H1 (cell line): Measurements from ENCODE around the gene CLIC3. TPM values are rescaled to one million over a fixed set of nuclear protein-coding genes. Genes with fewer than 3 reads are reported as not detected.

Experiments
- HDAC6 ChIP-seq: IDR thresholded peaks from one replicate; pipeline ENCODE4 v1.7.1; 2012; ENCODE audit warnings: low read depth, mild to moderate bottlenecking, inconsistent platforms, low read length, moderate library complexity
- POLR2A ChIP-seq, 2 experiments: IDR thresholded peaks; 1 replicate in 1 of 2; 2 replicates in 1 of 2; pipeline ENCODE4 v1.6.1; 2011; ENCODE audit warnings: low read depth in 2 of 2, low read length in 2 of 2, mild to moderate bottlenecking in 2 of 2; ENCODE audit errors: control extremely low read depth in 1 of 2
- TCF12 ChIP-seq: IDR thresholded peaks from 2 replicates; pipeline ENCODE4 v1.6.1; 2011; ENCODE audit warnings: low read depth, mild to moderate bottlenecking, low read length
- polyA plus RNA-seq, 7 experiments: library from polyadenylated mRNA; depleted of rRNA in 3 of 7; stranded (reverse) in 5 of 7; unstranded in 2 of 7; fragments of >200 nt in 5 of 7; fragments of 200-250 nt in 2 of 7; gene quantifications; 1 replicate in 5 of 7; 2 replicates in 1 of 7; 4 replicates in 1 of 7; pipeline versions ENCODE4 v1.2.1 to v1.2.3, GENCODE V29; 2011 to 2013; ENCODE audit warnings: missing spikeins in 2 of 7, mixed read lengths in 2 of 7
- total RNA-seq: library from RNA; stranded (reverse); fragmentation: NEBNext Ultra II Directional; extraction: Animal tissue kit (Norgen Biotek cat#: 25700); gene quantifications from 2 replicates; pipeline ENCODE4 v1.2.1, GENCODE V29; 2021
- TF ChIP-seq, protein P1 (sequence below): fragments of 300-600 bp; sonication (generic); IDR thresholded peaks from 2 replicates; pipeline ENCODE4 v1.7.1; 2012; ENCODE audit warnings: low read length, moderate library complexity, mild to moderate bottlenecking, inconsistent platforms; ENCODE audit not compliant: insufficient replicate concordance
- TF ChIP-seq, protein P2 (sequence below): IDR thresholded peaks from 2 replicates; pipeline ENCODE4 v1.6.1; 2012; ENCODE audit warnings: inconsistent platforms

CLIC3 gene
- total and polyA plus RNA-seq, 2 of the 8 experiments (the other 6 are each of a cell fraction or from before 2014, with no cell fraction given): 0.12 TPM; not detected in 1

DNA sequence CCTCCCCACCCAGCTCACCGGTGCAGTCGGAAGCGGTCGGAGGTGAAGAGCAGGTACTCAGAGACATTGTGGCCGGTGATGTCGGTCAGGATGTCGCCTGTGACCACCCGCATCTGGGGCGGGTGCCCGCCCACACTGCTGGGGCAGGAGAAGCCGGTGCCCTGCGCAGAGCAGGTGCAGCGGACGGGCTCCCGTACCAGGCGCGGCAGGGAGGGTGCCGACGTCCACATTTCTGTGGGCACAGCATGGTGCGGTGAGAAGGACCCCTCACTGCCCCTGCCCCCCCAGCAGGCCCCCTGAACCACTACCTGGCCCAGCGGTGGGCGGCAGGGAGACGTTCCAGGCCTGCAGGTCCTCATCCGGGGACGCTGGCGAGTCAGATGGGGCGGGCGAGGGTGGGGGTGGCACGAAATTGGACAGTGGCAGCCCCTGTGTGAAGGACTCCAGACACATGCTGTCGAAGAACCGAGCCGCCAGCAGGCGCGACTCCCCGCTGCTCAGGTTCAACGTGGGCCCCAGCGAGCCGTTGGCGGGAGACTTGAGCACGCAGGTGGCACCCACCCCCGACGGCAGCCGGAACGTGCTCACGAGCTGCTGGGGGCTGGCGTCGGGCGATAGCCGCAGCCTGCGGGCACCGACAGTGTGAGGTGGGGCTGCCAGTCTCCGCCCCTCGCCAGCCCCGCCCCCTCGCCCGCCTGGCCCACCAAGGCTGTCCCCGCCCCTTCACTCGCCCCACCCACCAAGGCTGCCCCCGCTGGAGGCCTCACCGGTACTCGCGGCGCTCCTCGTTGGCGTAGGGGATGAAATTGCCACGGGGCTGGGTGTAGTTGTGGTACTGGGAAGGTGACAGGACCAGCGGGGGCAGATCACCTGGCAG is 16.6 kb upstream of the CLIC3 start (continued):
- TF ChIP-seq, protein P1, sequence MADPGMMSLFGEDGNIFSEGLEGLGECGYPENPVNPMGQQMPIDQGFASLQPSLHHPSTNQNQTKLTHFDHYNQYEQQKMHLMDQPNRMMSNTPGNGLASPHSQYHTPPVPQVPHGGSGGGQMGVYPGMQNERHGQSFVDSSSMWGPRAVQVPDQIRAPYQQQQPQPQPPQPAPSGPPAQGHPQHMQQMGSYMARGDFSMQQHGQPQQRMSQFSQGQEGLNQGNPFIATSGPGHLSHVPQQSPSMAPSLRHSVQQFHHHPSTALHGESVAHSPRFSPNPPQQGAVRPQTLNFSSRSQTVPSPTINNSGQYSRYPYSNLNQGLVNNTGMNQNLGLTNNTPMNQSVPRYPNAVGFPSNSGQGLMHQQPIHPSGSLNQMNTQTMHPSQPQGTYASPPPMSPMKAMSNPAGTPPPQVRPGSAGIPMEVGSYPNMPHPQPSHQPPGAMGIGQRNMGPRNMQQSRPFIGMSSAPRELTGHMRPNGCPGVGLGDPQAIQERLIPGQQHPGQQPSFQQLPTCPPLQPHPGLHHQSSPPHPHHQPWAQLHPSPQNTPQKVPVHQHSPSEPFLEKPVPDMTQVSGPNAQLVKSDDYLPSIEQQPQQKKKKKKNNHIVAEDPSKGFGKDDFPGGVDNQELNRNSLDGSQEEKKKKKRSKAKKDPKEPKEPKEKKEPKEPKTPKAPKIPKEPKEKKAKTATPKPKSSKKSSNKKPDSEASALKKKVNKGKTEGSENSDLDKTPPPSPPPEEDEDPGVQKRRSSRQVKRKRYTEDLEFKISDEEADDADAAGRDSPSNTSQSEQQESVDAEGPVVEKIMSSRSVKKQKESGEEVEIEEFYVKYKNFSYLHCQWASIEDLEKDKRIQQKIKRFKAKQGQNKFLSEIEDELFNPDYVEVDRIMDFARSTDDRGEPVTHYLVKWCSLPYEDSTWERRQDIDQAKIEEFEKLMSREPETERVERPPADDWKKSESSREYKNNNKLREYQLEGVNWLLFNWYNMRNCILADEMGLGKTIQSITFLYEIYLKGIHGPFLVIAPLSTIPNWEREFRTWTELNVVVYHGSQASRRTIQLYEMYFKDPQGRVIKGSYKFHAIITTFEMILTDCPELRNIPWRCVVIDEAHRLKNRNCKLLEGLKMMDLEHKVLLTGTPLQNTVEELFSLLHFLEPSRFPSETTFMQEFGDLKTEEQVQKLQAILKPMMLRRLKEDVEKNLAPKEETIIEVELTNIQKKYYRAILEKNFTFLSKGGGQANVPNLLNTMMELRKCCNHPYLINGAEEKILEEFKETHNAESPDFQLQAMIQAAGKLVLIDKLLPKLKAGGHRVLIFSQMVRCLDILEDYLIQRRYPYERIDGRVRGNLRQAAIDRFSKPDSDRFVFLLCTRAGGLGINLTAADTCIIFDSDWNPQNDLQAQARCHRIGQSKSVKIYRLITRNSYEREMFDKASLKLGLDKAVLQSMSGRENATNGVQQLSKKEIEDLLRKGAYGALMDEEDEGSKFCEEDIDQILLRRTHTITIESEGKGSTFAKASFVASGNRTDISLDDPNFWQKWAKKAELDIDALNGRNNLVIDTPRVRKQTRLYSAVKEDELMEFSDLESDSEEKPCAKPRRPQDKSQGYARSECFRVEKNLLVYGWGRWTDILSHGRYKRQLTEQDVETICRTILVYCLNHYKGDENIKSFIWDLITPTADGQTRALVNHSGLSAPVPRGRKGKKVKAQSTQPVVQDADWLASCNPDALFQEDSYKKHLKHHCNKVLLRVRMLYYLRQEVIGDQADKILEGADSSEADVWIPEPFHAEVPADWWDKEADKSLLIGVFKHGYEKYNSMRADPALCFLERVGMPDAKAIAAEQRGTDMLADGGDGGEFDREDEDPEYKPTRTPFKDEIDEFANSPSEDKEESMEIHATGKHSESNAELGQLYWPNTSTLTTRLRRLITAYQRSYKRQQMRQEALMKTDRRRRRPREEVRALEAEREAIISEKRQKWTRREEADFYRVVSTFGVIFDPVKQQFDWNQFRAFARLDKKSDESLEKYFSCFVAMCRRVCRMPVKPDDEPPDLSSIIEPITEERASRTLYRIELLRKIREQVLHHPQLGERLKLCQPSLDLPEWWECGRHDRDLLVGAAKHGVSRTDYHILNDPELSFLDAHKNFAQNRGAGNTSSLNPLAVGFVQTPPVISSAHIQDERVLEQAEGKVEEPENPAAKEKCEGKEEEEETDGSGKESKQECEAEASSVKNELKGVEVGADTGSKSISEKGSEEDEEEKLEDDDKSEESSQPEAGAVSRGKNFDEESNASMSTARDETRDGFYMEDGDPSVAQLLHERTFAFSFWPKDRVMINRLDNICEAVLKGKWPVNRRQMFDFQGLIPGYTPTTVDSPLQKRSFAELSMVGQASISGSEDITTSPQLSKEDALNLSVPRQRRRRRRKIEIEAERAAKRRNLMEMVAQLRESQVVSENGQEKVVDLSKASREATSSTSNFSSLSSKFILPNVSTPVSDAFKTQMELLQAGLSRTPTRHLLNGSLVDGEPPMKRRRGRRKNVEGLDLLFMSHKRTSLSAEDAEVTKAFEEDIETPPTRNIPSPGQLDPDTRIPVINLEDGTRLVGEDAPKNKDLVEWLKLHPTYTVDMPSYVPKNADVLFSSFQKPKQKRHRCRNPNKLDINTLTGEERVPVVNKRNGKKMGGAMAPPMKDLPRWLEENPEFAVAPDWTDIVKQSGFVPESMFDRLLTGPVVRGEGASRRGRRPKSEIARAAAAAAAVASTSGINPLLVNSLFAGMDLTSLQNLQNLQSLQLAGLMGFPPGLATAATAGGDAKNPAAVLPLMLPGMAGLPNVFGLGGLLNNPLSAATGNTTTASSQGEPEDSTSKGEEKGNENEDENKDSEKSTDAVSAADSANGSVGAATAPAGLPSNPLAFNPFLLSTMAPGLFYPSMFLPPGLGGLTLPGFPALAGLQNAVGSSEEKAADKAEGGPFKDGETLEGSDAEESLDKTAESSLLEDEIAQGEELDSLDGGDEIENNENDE: no peak
- TF ChIP-seq, protein P2, sequence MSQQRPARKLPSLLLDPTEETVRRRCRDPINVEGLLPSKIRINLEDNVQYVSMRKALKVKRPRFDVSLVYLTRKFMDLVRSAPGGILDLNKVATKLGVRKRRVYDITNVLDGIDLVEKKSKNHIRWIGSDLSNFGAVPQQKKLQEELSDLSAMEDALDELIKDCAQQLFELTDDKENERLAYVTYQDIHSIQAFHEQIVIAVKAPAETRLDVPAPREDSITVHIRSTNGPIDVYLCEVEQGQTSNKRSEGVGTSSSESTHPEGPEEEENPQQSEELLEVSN: peak; percentile 51
- TF ChIP-seq TCF12 (no peak), HDAC6 (no peak), POLR2A (IDR thresholded peaks at IDR 0.05; ENCODE audit: control extremely low read depth in 1 of 2, low read depth in 2 of 2, low read length in 2 of 2) (no peak)
